Activated CD8-positive, alpha-beta T cell treated with anti-CD3 and anti-CD28 coated beads for 36 hours (primary cell): ENCODE data around the gene BCL2. TPM values are rescaled to one million over a fixed set of nuclear protein-coding genes. Genes with fewer than 3 reads are reported as not detected.

ENCODE experiments used
- ATAC-seq: fragments of 200-7000 bp; cut with Tn5 transposase; one replicate; pipeline ENCODE4 v1.10.0; 2021; ENCODE audit warnings: mild to moderate bottlenecking, moderate library complexity
- CTCF ChIA-PET: fragments of 350-600 bp; sonication (Branson Sonifier 250); formaldehyde crosslinking; loops from one replicate; lab custom pipeline; 2021; ENCODE audit warnings: antibody characterized with exemption; lab: Charles Lee
- POLR2A ChIA-PET: fragments of 350-600 bp; sonication (Branson Sonifier 250); formaldehyde crosslinking; loops from one replicate; lab custom pipeline; 2021; ENCODE audit warnings: antibody characterized with exemption; lab: Charles Lee
- DNase-seq: peaks from one replicate; pipeline ENCODE4 v3.0.0-alpha.2; 2020
- H3K27ac Mint-ChIP-seq: one replicate; pipeline ENCODE4 v1.8.0; 2021; ENCODE audit warnings: mild to moderate bottlenecking, mixed read lengths
- H3K27me3 Mint-ChIP-seq: one replicate; pipeline ENCODE4 v1.8.0; 2021; ENCODE audit warnings: mixed read lengths
- H3K36me3 Mint-ChIP-seq: one replicate; pipeline ENCODE4 v1.8.0; 2021; ENCODE audit warnings: low read depth, mixed read lengths
- H3K4me1 Mint-ChIP-seq: one replicate; pipeline ENCODE4 v1.8.0; 2021; ENCODE audit warnings: low read depth, mixed read lengths
- H3K4me3 Mint-ChIP-seq: one replicate; pipeline ENCODE4 v1.8.0; 2021; ENCODE audit warnings: mild to moderate bottlenecking, moderate library complexity, mixed read lengths
- H3K9me3 Mint-ChIP-seq: one replicate; pipeline ENCODE4 v1.8.0; 2021; ENCODE audit warnings: mixed read lengths
- CTCF ChIP-seq: fragments of 200-600 bp; IDR thresholded peaks from one replicate; pipeline ENCODE4 v1.8.0; 2022; ENCODE audit warnings: antibody characterized with exemption, mild to moderate bottlenecking
- intact Hi-C: fragments of 100-400 bp; cut with micrococcal nuclease; formaldehyde crosslinking; loops from one replicate; pipeline ENCODE4 v1.10.0; 2022
- total RNA-seq, 2 experiments: library from RNA; stranded (reverse); gene quantifications; one replicate each; pipeline ENCODE4 v1.2.3, GENCODE V29; 2021

Gene BCL2
- total RNA-seq, 2 experiments from 2014 or later, result 104 to 107 TPM

- Mint-ChIP-seq H3K4me1 (no peaks in the 10 kb centered on the region), H3K9me3 (no peaks in the 10 kb centered on the region), H3K36me3 (peaks cover 33% of the 10 kb centered on the region), H3K4me3 (no peak overlapping the region), H3K27me3 (no peaks in the 10 kb centered on the region), H3K27ac (no peak overlapping the region)
- DNase-seq, result no peak
- no peak for TF ChIP-seq CTCF
- intact Hi-C loops, result no loop called here
- ATAC-seq, result no peak
- POLR2A ChIA-PET, result interaction anchor here (0.5 kb wide), 1 partner anchor 324 kb away, joined by 3 read pairs; no protein-coding TSS in a partner anchor
- CTCF ChIA-PET, result interaction anchor here (1.5 to 5.3 kb wide), 3 partner anchors 10 to 333 kb away, joined by 7 to 40 read pairs (median 9); no protein-coding TSS in a partner anchor
Observed at GRCh38 chr18:63350230-63350629, 30.7 kb upstream of the BCL2 start.

GRCh38 chr18:63348508-63349136, 29.1 kb upstream of the BCL2 start:
- peaks cover 29% of the 10 kb centered on the region for H3K36me3 Mint-ChIP-seq
- DNase-seq (no peak), ATAC-seq (no peak)
- H3K27me3 Mint-ChIP-seq, result no peaks in the 10 kb centered on the region
- no peak overlapping the region for H3K4me3 Mint-ChIP-seq
- H3K27ac Mint-ChIP-seq, result no peak overlapping the region
- intact Hi-C loops, result no loop called here
- no peaks in the 10 kb centered on the region for H3K9me3 Mint-ChIP-seq
- POLR2A ChIA-PET, result interaction anchor here (1.3 kb wide), 1 partner anchor 8 kb away, joined by 4 read pairs; no protein-coding TSS in a partner anchor
- CTCF ChIA-PET, result interaction anchor here (1.5 to 5.3 kb wide), 2 partner anchors 8 to 25 kb away, joined by 3 to 40 read pairs; no protein-coding TSS in a partner anchor
- TF ChIP-seq CTCF, result no peak
- no peaks in the 10 kb centered on the region for H3K4me1 Mint-ChIP-seq

GRCh38 chr18:63346480-63347183, 27.1 kb upstream of the BCL2 start:
- intact Hi-C loops, result no loop called here
- H3K9me3 Mint-ChIP-seq, result no peaks in the 10 kb centered on the region
- ATAC-seq (no peak), DNase-seq (no peak)
- no peaks in the 10 kb centered on the region for H3K27me3 Mint-ChIP-seq
- POLR2A ChIA-PET, result interaction anchor here (0.7 kb wide), 1 partner anchor 8 kb away, joined by 4 read pairs; no protein-coding TSS in a partner anchor
- H3K36me3 Mint-ChIP-seq, result peaks cover 30% of the 10 kb centered on the region
- no peak overlapping the region for H3K4me3 Mint-ChIP-seq
- CTCF ChIA-PET, result interaction anchor here (0.8 kb wide), 1 partner anchor 93 kb away, joined by 3 read pairs; no protein-coding TSS in a partner anchor
- TF ChIP-seq CTCF, result no peak
- no peaks in the 10 kb centered on the region for H3K4me1 Mint-ChIP-seq
- H3K27ac Mint-ChIP-seq, result no peak overlapping the region

GRCh38 chr18:63346031-63346430, 26.5 kb upstream of the BCL2 start:
- CTCF ChIA-PET, result no interaction called here
- Mint-ChIP-seq H3K36me3 (peaks cover 34% of the 10 kb centered on the region), H3K4me3 (no peak overlapping the region), H3K9me3 (no peaks in the 10 kb centered on the region), H3K4me1 (no peaks in the 10 kb centered on the region), H3K27me3 (no peaks in the 10 kb centered on the region), H3K27ac (no peak overlapping the region)
- POLR2A ChIA-PET, result interaction anchor here (0.7 kb wide), 1 partner anchor 9 kb away, joined by 4 read pairs; no protein-coding TSS in a partner anchor
- TF ChIP-seq CTCF, result no peak
- no peak for DNase-seq
- no peak for ATAC-seq
- intact Hi-C loops, result no loop called here
